Activated CD4-positive, alpha-beta memory T cell treated with anti-CD3 and anti-CD28 coated beads for 36 hours (primary cell): ENCODE data around the gene SP3. TPM values are rescaled to one million over a fixed set of nuclear protein-coding genes. Genes with fewer than 3 reads are reported as not detected.

Source experiments
- CTCF ChIA-PET: fragments of 350-600 bp; sonication (Branson Sonifier 250); formaldehyde crosslinking; loops from one replicate; lab custom pipeline; 2021; ENCODE audit warnings: antibody characterized with exemption, inconsistent platforms; lab: Charles Lee
- POLR2A ChIA-PET: fragments of 350-600 bp; sonication (Branson Sonifier 250); formaldehyde crosslinking; loops from one replicate; lab custom pipeline; 2021; ENCODE audit warnings: antibody characterized with exemption; lab: Charles Lee
- DNase-seq: peaks from one replicate; pipeline ENCODE4 v3.0.0-alpha.2; 2020
- H3K27ac Mint-ChIP-seq: one replicate; pipeline ENCODE4 v1.8.0; 2021; ENCODE audit warnings: mixed read lengths
- H3K27me3 Mint-ChIP-seq: one replicate; pipeline ENCODE4 v1.8.0; 2021; ENCODE audit warnings: mixed read lengths
- H3K36me3 Mint-ChIP-seq: one replicate; pipeline ENCODE4 v1.8.0; 2021; ENCODE audit warnings: mixed read lengths
- H3K4me1 Mint-ChIP-seq: one replicate; pipeline ENCODE4 v1.8.0; 2021; ENCODE audit warnings: low read depth, mixed read lengths
- H3K4me3 Mint-ChIP-seq: one replicate; pipeline ENCODE4 v1.8.0; 2021; ENCODE audit warnings: mild to moderate bottlenecking, mixed read lengths
- H3K9me3 Mint-ChIP-seq: one replicate; pipeline ENCODE4 v1.8.0; 2021; ENCODE audit warnings: mixed read lengths
- intact Hi-C: fragments of 100-400 bp; cut with micrococcal nuclease; formaldehyde crosslinking; loops from one replicate; pipeline ENCODE4 v1.15.1; 2023
- total RNA-seq, 2 experiments: library from RNA; stranded (reverse); gene quantifications; one replicate each; pipeline ENCODE4 v1.2.3, GENCODE V29; 2021

Gene SP3
- total RNA-seq, 2 experiments from 2014 or later = 79.9 to 90.1 TPM

- no peak for DNase-seq
- peaks cover 50% of the 10 kb centered on the region for H3K4me1 Mint-ChIP-seq
- intact Hi-C loops = loop anchor here (1.0 to 5.0 kb wide), 8 partner anchors 9 to 630 kb away; no protein-coding TSS in a partner anchor
- H3K9me3 Mint-ChIP-seq = no peaks in the 10 kb centered on the region
- POLR2A ChIA-PET = interaction anchor here (1.2 to 1.5 kb wide), 2 partner anchors 21 to 23 kb away, joined by 3 to 4 read pairs; no protein-coding TSS in a partner anchor
- H3K27ac Mint-ChIP-seq = peak overlapping the region; percentile 92
- CTCF ChIA-PET = interaction anchor here (0.9 to 1.0 kb wide), 2 partner anchors 9 to 20 kb away, joined by 3 to 4 read pairs; no protein-coding TSS in a partner anchor
- peaks cover 36% of the 10 kb centered on the region for H3K36me3 Mint-ChIP-seq
- peak overlapping the region; percentile 89 for H3K4me3 Mint-ChIP-seq
- H3K27me3 Mint-ChIP-seq = no peaks in the 10 kb centered on the region
Measured at GRCh38 chr2:173962583-173963110, 2.5 kb downstream of the SP3 start.

GRCh38 chr2:173962031-173962430 lies 3.1 kb downstream of the SP3 start:
- Mint-ChIP-seq H3K4me3 (peak overlapping the region; percentile 89), H3K27ac (peak overlapping the region; percentile 92), H3K36me3 (peaks cover 36% of the 10 kb centered on the region), H3K9me3 (no peaks in the 10 kb centered on the region), H3K4me1 (peaks cover 55% of the 10 kb centered on the region), H3K27me3 (no peaks in the 10 kb centered on the region)
- intact Hi-C loops = loop anchor here (1.0 to 5.0 kb wide), 5 partner anchors 19 to 630 kb away; no protein-coding TSS in a partner anchor
- no peak for DNase-seq
- ChIA-PET POLR2A (interaction anchor here (1.2 to 1.5 kb wide), 2 partner anchors 21 to 22 kb away, joined by 3 to 4 read pairs; no protein-coding TSS in a partner anchor), CTCF (interaction anchor here (0.5 to 1.0 kb wide), 4 partner anchors 8 to 78 kb away, joined by 3 to 4 read pairs (median 3); no protein-coding TSS in a partner anchor)

GRCh38 chr2:173961346-173961705 lies 3.8 kb downstream of the SP3 start:
- Mint-ChIP-seq H3K9me3 (no peaks in the 10 kb centered on the region), H3K4me1 (peaks cover 54% of the 10 kb centered on the region), H3K27me3 (no peaks in the 10 kb centered on the region), H3K27ac (peak overlapping the region; percentile 92), H3K36me3 (peaks cover 40% of the 10 kb centered on the region), H3K4me3 (peak overlapping the region; percentile 58)
- no peak for DNase-seq
- intact Hi-C loops = loop anchor here (5.0 kb wide), 2 partner anchors 604 to 631 kb away; no protein-coding TSS in a partner anchor
- POLR2A ChIA-PET = interaction anchor here (1.2 to 1.5 kb wide), 2 partner anchors 20 to 21 kb away, joined by 3 to 4 read pairs; no protein-coding TSS in a partner anchor
- CTCF ChIA-PET = interaction anchor here (0.5 to 0.7 kb wide), 3 partner anchors 8 to 196 kb away, joined by 3 read pairs; no protein-coding TSS in a partner anchor

GRCh38 chr2:173959909-173960308 lies 5.3 kb downstream of the SP3 start:
- ChIA-PET POLR2A (no interaction called here), CTCF (no interaction called here)
- H3K27me3 Mint-ChIP-seq = no peaks in the 10 kb centered on the region
- no peaks in the 10 kb centered on the region for H3K9me3 Mint-ChIP-seq
- H3K36me3 Mint-ChIP-seq = peaks cover 51% of the 10 kb centered on the region
- DNase-seq = no peak
- intact Hi-C loops = loop anchor here (5.0 kb wide), 2 partner anchors 603 to 632 kb away; no protein-coding TSS in a partner anchor
- H3K4me3 Mint-ChIP-seq = peak overlapping the region; percentile 55
- peaks cover 62% of the 10 kb centered on the region for H3K4me1 Mint-ChIP-seq
- H3K27ac Mint-ChIP-seq = peak overlapping the region; percentile 67

GRCh38 chr2:173959358-173959884 lies 5.8 kb downstream of the SP3 start:
- Mint-ChIP-seq H3K36me3 (peaks cover 54% of the 10 kb centered on the region), H3K4me3 (peak overlapping the region; percentile 56), H3K27ac (peak overlapping the region; percentile 44), H3K9me3 (no peaks in the 10 kb centered on the region), H3K4me1 (peaks cover 66% of the 10 kb centered on the region), H3K27me3 (no peaks in the 10 kb centered on the region)
- POLR2A ChIA-PET = no interaction called here
- intact Hi-C loops = no loop called here
- CTCF ChIA-PET = interaction anchor here (0.7 kb wide), 1 partner anchor 46 kb away, joined by 3 read pairs; no protein-coding TSS in a partner anchor
- no peak for DNase-seq

- H3K36me3 Mint-ChIP-seq = peaks cover 61% of the 10 kb centered on the region
- peaks cover 76% of the 10 kb centered on the region for H3K4me1 Mint-ChIP-seq
- DNase-seq = no peak
- no peaks in the 10 kb centered on the region for H3K27me3 Mint-ChIP-seq
- H3K9me3 Mint-ChIP-seq = no peaks in the 10 kb centered on the region
- H3K27ac Mint-ChIP-seq = no peak overlapping the region
- intact Hi-C loops = no loop called here
- CTCF ChIA-PET = interaction anchor here (0.7 kb wide), 2 partner anchors 45 to 277 kb away, joined by 3 read pairs; no protein-coding TSS in a partner anchor
- POLR2A ChIA-PET = no interaction called here
- H3K4me3 Mint-ChIP-seq = no peak overlapping the region
Measured at GRCh38 chr2:173958198-173958846, 6.9 kb downstream of the SP3 start.

GRCh38 chr2:173957517-173957916 lies 7.7 kb downstream of the SP3 start:
- CTCF ChIA-PET = no interaction called here
- no peak overlapping the region for H3K27ac Mint-ChIP-seq
- intact Hi-C loops = no loop called here
- no peaks in the 10 kb centered on the region for H3K27me3 Mint-ChIP-seq
- peaks cover 84% of the 10 kb centered on the region for H3K4me1 Mint-ChIP-seq
- POLR2A ChIA-PET = no interaction called here
- DNase-seq = no peak
- H3K4me3 Mint-ChIP-seq = no peak overlapping the region
- no peaks in the 10 kb centered on the region for H3K9me3 Mint-ChIP-seq
- peaks cover 62% of the 10 kb centered on the region for H3K36me3 Mint-ChIP-seq

GRCh38 chr2:173956454-173956853 lies 8.7 kb downstream of the SP3 start:
- POLR2A ChIA-PET = no interaction called here
- no peak overlapping the region for H3K4me3 Mint-ChIP-seq
- peaks cover 88% of the 10 kb centered on the region for H3K4me1 Mint-ChIP-seq
- no peak overlapping the region for H3K27ac Mint-ChIP-seq
- H3K36me3 Mint-ChIP-seq = peaks cover 66% of the 10 kb centered on the region
- intact Hi-C loops = no loop called here
- H3K27me3 Mint-ChIP-seq = no peaks in the 10 kb centered on the region
- H3K9me3 Mint-ChIP-seq = no peaks in the 10 kb centered on the region
- CTCF ChIA-PET = interaction anchor here (0.7 kb wide), 1 partner anchor 507 kb away, joined by 3 read pairs; no protein-coding TSS in a partner anchor
- DNase-seq = no peak

- POLR2A ChIA-PET = no interaction called here
- CTCF ChIA-PET = no interaction called here
Measured at GRCh38 chr2:173955867-173956266, 9.3 kb downstream of the SP3 start.

GRCh38 chr2:173955004-173955403 lies 10.2 kb downstream of the SP3 start:
- Mint-ChIP-seq H3K27ac (no peak overlapping the region), H3K4me3 (no peak overlapping the region)

More at GRCh38 chr2:173955867-173956266, 9.3 kb downstream of the SP3 start:
- H3K9me3 Mint-ChIP-seq = no peaks in the 10 kb centered on the region
- peaks cover 63% of the 10 kb centered on the region for H3K36me3 Mint-ChIP-seq
- H3K27me3 Mint-ChIP-seq = no peaks in the 10 kb centered on the region
- no peak overlapping the region for H3K4me3 Mint-ChIP-seq
- DNase-seq = no peak
- no peak overlapping the region for H3K27ac Mint-ChIP-seq
- intact Hi-C loops = no loop called here
- H3K4me1 Mint-ChIP-seq = peaks cover 88% of the 10 kb centered on the region

GRCh38 chr2:173953047-173953424 lies 12.1 kb downstream of the SP3 start:
- Mint-ChIP-seq H3K4me3 (no peak overlapping the region), H3K4me1 (peaks cover 88% of the 10 kb centered on the region), H3K27ac (no peak overlapping the region), H3K9me3 (no peaks in the 10 kb centered on the region), H3K27me3 (no peaks in the 10 kb centered on the region), H3K36me3 (peaks cover 54% of the 10 kb centered on the region)
- intact Hi-C loops = no loop called here
- CTCF ChIA-PET = interaction anchor here (1.1 kb wide), 1 partner anchor 9 kb away, joined by 3 read pairs; no protein-coding TSS in a partner anchor
- DNase-seq = no peak
- POLR2A ChIA-PET = no interaction called here

More at GRCh38 chr2:173955004-173955403, 10.2 kb downstream of the SP3 start:
- Mint-ChIP-seq H3K9me3 (no peaks in the 10 kb centered on the region), H3K4me1 (peaks cover 91% of the 10 kb centered on the region), H3K27me3 (no peaks in the 10 kb centered on the region), H3K36me3 (peaks cover 58% of the 10 kb centered on the region)
- no peak for DNase-seq
- intact Hi-C loops = no loop called here
- ChIA-PET POLR2A (no interaction called here), CTCF (no interaction called here)
